GM12878 (cell line): ENCODE results near the gene PLXNA2. TPM values are rescaled to one million over a fixed set of nuclear protein-coding genes. Genes with fewer than 3 reads are reported as not detected.

Experiments
- ATAC-seq: fragments of 200-7000 bp; cut with Tn5 transposase; 3 replicates; pipeline ENCODE4 v1.9.1; 2020; ENCODE audit warnings: mild to moderate bottlenecking, moderate library complexity
- BruUV-seq: library from RNA; stranded (reverse); fragments of 400-500 nt; replicated peaks from 2 replicates; lab custom pipeline; 2021; lab: Mats Ljungman, UMichigan
- CTCF ChIA-PET: fragments of 300-600 bp; sonication (Branson Sonifier 250); formaldehyde crosslinking; extraction: SDS; loops from one replicate; lab custom pipeline; 2021; ENCODE audit warnings: inconsistent platforms; lab: Yijun Ruan, JAX
- POLR2A ChIA-PET: fragments of 350-600 bp; formaldehyde crosslinking; extraction: SDS; loops from one replicate; lab custom pipeline; 2021; ENCODE audit warnings: inconsistent platforms; lab: Charles Lee
- RAD21 ChIA-PET: fragments of 300-600 bp; sonication (Branson Sonifier 250); formaldehyde crosslinking; loops from one replicate; lab custom pipeline; 2023; ENCODE audit warnings: antibody characterized with exemption; ENCODE audit not compliant: unreplicated experiment; lab: Charles Lee
- SMC1A ChIA-PET: fragments of 300-600 bp; sonication (Branson Sonifier 250); formaldehyde crosslinking; loops from one replicate; lab custom pipeline; 2023; ENCODE audit not compliant: unreplicated experiment, uncharacterized antibody; lab: Charles Lee
- DNase-seq: peaks from one replicate; pipeline ENCODE4 v3.0.0-alpha.2; 2011; ENCODE audit warnings: low read depth, low spot score
- FAIRE-seq: peaks from 3 replicates; lab custom pipeline; 2011; peaks lifted over from hg19 to GRCh38; lab: Jason Lieb, UNC
- H2AFZ ChIP-seq: 2 replicates; pipeline ENCODE4 v1.6.0; 2011; ENCODE audit warnings: low read depth, low read length, control low read depth; ENCODE audit not compliant: control insufficient read depth
- H3K27ac ChIP-seq: 2 replicates; pipeline ENCODE4 v1.5.1; 2011; ENCODE audit warnings: control low read depth; ENCODE audit not compliant: control insufficient read depth, insufficient read depth
- H3K27me3 ChIP-seq, 2 experiments: replicated peaks in 1 of 2; 2 replicates each; pipeline versions ENCODE4 v1.6.0 to v1.6.1; 2011; ENCODE audit warnings: low read length in 1 of 2; ENCODE audit not compliant: control insufficient read depth in 2 of 2, insufficient read depth in 2 of 2
- H3K36me3 ChIP-seq, 2 experiments: 2 replicates each; pipeline ENCODE4 v1.5.1; 2011; ENCODE audit warnings: low read length in 1 of 2; ENCODE audit not compliant: control insufficient read depth in 2 of 2, insufficient read depth in 2 of 2
- H3K4me1 ChIP-seq: 2 replicates; pipeline ENCODE4 v1.6.1; 2011; ENCODE audit warnings: mild to moderate bottlenecking, low read length, moderate library complexity, mixed read lengths; ENCODE audit not compliant: control insufficient read depth, insufficient read depth
- H3K4me2 ChIP-seq: 2 replicates; pipeline ENCODE4 v1.6.0; 2011; ENCODE audit warnings: control low read depth; ENCODE audit not compliant: control insufficient read depth, insufficient read depth
- H3K4me3 ChIP-seq: fragments of 200-600 bp; sonication (generic); 2 replicates; pipeline ENCODE4 v1.5.1; 2016
- H3K79me2 ChIP-seq: 2 replicates; pipeline ENCODE4 v1.6.0; 2011; ENCODE audit warnings: low read length; ENCODE audit not compliant: control insufficient read depth, insufficient read depth
- H3K9ac ChIP-seq: 2 replicates; pipeline ENCODE4 v1.8.0; 2011; ENCODE audit warnings: low read length, control low read depth, mixed read lengths; ENCODE audit not compliant: control insufficient read depth, insufficient read depth
- H3K9me3 ChIP-seq: replicated peaks from 3 replicates; pipeline ENCODE4 v1.5.1; 2011; ENCODE audit warnings: mild to moderate bottlenecking, low read length; ENCODE audit not compliant: control insufficient read depth, insufficient read depth
- H4K20me1 ChIP-seq: 2 replicates; pipeline ENCODE4 v1.6.0; 2011; ENCODE audit not compliant: control insufficient read depth, insufficient read depth
- BHLHE40 ChIP-seq, 2 experiments: fragments of 450-650 bp in 1 of 2; IDR thresholded peaks; 2 replicates each; pipeline ENCODE4 v1.6.1; 2011 to 2017; ENCODE audit warnings: low read depth in 2 of 2, borderline replicate concordance in 1 of 2, improper control_type of control experiment in 1 of 2, low read length in 1 of 2, mild to moderate bottlenecking in 1 of 2
- CEBPB ChIP-seq, 2 experiments: fragments of 150-350 bp in 1 of 2; IDR thresholded peaks; 2 replicates each; pipeline ENCODE4 v1.6.1; 2012 to 2014; ENCODE audit warnings: low read depth in 2 of 2, low read length in 2 of 2, borderline replicate concordance in 1 of 2, inconsistent platforms in 1 of 2
- CHD2 ChIP-seq: IDR thresholded peaks from 2 replicates; pipeline ENCODE4 v1.6.1; 2011; ENCODE audit warnings: low read depth, low read length, improper control_type of control experiment, borderline replicate concordance
- FOS ChIP-seq: IDR thresholded peaks from 3 replicates; pipeline ENCODE4 v1.6.1; 2011; ENCODE audit warnings: borderline replicate concordance; ENCODE audit not compliant: insufficient read length; ENCODE audit errors: extremely low read depth
- GATAD2B ChIP-seq: fragments of 450-650 bp; conservative IDR thresholded peaks from 2 replicates; pipeline ENCODE4 v1.6.1; 2017; ENCODE audit warnings: low read depth, mild to moderate bottlenecking, moderate library complexity
- IRF4 ChIP-seq: IDR thresholded peaks from 2 replicates; pipeline ENCODE4 v1.6.1; 2011; ENCODE audit warnings: low read depth, low read length
- PAX5 ChIP-seq: IDR thresholded peaks from 2 replicates; pipeline ENCODE4 v1.6.1; 2011; ENCODE audit warnings: low read depth, low read length, borderline replicate concordance
- POU2F2 ChIP-seq: IDR thresholded peaks from 3 replicates; pipeline ENCODE4 v1.6.1; 2011; ENCODE audit warnings: low read depth, mild to moderate bottlenecking, low read length, borderline replicate concordance
- RAD21 ChIP-seq: IDR thresholded peaks from 2 replicates; pipeline ENCODE4 v1.6.1; 2011; ENCODE audit warnings: mild to moderate bottlenecking, low read depth, low read length, moderate library complexity; ENCODE audit not compliant: insufficient read depth
- RCOR1 ChIP-seq: conservative IDR thresholded peaks from 2 replicates; pipeline ENCODE4 v1.6.1; 2012; ENCODE audit warnings: low read depth, low read length, improper control_type of control experiment
- SIX5 ChIP-seq: IDR thresholded peaks from 2 replicates; pipeline ENCODE4 v1.6.1; 2011; ENCODE audit warnings: mild to moderate bottlenecking, low read depth, low read length, moderate library complexity; ENCODE audit not compliant: severe bottlenecking
- SMAD1 ChIP-seq: fragments of 450-650 bp; IDR thresholded peaks from 2 replicates; pipeline ENCODE4 v1.6.1; 2018; ENCODE audit warnings: mild to moderate bottlenecking, low read depth; ENCODE audit not compliant: partially characterized antibody
- TARDBP ChIP-seq: IDR thresholded peaks from 2 replicates; pipeline ENCODE4 v1.6.1; 2016; ENCODE audit warnings: borderline replicate concordance
- TCF3 ChIP-seq: IDR thresholded peaks from 2 replicates; pipeline ENCODE4 v1.6.1; 2012; ENCODE audit warnings: low read depth, mild to moderate bottlenecking, low read length, borderline replicate concordance; ENCODE audit not compliant: insufficient read depth
- YY1 ChIP-seq: IDR thresholded peaks from 2 replicates; pipeline ENCODE4 v1.6.1; 2011; ENCODE audit warnings: low read depth, mild to moderate bottlenecking, low read length
- WGBS: methylation state at CpG from one replicate; pipeline ENCODE4 v1.1.6; 2016; ENCODE audit warnings: low lambda C conversion rate; ENCODE audit not compliant: insufficient replicate concordance, insufficient coverage; ENCODE audit errors: missing lambda C conversion rate; 5-methylcytosine and 5-hydroxymethylcytosine counted together
- in situ Hi-C: fragments of 300-500 bp; cut with MboI; formaldehyde crosslinking; loops from 9 replicates; pipeline ENCODE4 v1.14.3; 2018; ENCODE audit warnings: mixed read lengths
- intact Hi-C: fragments of 100-400 bp; cut with micrococcal nuclease; formaldehyde crosslinking; loops from one replicate; pipeline ENCODE4 v1.14.2; 2022; ENCODE audit not compliant: unreplicated experiment
- polyA plus RNA-seq, 11 experiments: library from polyadenylated mRNA; depleted of rRNA in 4 of 11; unstranded in 6 of 11; stranded (reverse) in 5 of 11; fragments of >200 nt; fragmentation: Nextera tagmentation in 4 of 11; fragmentation: Illumina TruSeq in 1 of 11; extraction: Ambion mirVana in 4 of 11; extraction: Trizol in 1 of 11; gene quantifications; 1 replicate in 1 of 11; 2 replicates in 10 of 11; pipeline versions ENCODE4 v1.2.1 to v1.2.3, GENCODE V29; 2011 to 2016; ENCODE audit warnings: inconsistent platforms in 2 of 11, missing spikeins in 2 of 11, low read depth in 1 of 11
- total RNA-seq, 4 experiments: library from RNA; depleted of rRNA in 3 of 4; stranded (reverse); fragments of >200 nt in 3 of 4; fragmentation: Illumina TruSeq in 1 of 4; extraction: Trizol in 1 of 4; gene quantifications; 2 replicates each; pipeline versions ENCODE4 v1.2.1 to v1.2.3, GENCODE V29; 2013 to 2021
- TF ChIP-seq, protein P1 (sequence below): fragments of 450-650 bp; IDR thresholded peaks from 2 replicates; pipeline ENCODE4 v1.6.1; 2017; ENCODE audit warnings: mild to moderate bottlenecking

The PLXNA2 gene
- total and polyA plus RNA-seq, 10 of the 15 experiments (the other 5 are each of a cell fraction or from before 2014, with no cell fraction given): under 0.01 to 0.08 (median 0.07) TPM; not detected in 4

DNA sequence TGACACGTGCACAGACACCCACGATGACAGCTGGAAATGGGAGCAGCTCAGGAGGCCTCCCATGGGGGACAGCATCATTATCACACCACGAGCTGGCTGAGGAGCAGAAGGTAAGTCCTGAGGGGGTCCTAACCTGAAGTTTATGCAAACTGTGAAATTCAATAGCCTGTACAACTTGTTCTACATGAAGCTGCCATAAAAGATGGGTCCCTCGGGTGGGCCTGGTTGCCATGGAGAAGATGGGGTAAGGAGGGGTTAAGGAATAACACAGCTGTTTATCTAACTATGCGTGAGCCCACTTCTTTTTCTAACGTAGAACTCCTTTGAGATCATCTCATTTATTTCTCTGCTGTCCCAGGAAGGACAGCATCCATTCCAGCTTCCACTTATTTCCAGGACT lies 169.8 kb downstream of the PLXNA2 start:
- ATAC-seq (no peak), DNase-seq (no peak), FAIRE-seq (no peak)
- ChIA-PET CTCF (interaction anchor here (0.8 kb wide), 1 partner anchor 21 kb away, joined by 4 read pairs; no protein-coding TSS in a partner anchor), SMC1A (interaction anchor here (1.3 kb wide), 1 partner anchor 20 kb away, joined by 3 read pairs; no protein-coding TSS in a partner anchor), RAD21 (no interaction called here), POLR2A (no interaction called here)
- Histone ChIP-seq H3K4me3 (no peak overlapping the region), H4K20me1 (no peaks in the 10 kb centered on the region), H3K9me3 (no peaks in the 10 kb centered on the region), H3K4me1 (no peaks in the 10 kb centered on the region), H3K79me2 (no peaks in the 10 kb centered on the region), H2AFZ (no peak overlapping the region), H3K36me3 (no peaks in the 10 kb centered on the region), H3K27ac (no peak overlapping the region), H3K9ac (no peak overlapping the region), H3K27me3 (peaks cover 3% of the 10 kb centered on the region in 2 experiments; a peak in 2 of 4 replicates), H3K4me2 (no peak overlapping the region)
- in situ Hi-C loops (no loop called here), intact Hi-C loops (no loop called here)
- 11% methylated on average over 6 of the region's 6 CpGs for WGBS
- BruUV-seq: no TSS peak
- no peak for TF ChIP-seq GATAD2B

DNA sequence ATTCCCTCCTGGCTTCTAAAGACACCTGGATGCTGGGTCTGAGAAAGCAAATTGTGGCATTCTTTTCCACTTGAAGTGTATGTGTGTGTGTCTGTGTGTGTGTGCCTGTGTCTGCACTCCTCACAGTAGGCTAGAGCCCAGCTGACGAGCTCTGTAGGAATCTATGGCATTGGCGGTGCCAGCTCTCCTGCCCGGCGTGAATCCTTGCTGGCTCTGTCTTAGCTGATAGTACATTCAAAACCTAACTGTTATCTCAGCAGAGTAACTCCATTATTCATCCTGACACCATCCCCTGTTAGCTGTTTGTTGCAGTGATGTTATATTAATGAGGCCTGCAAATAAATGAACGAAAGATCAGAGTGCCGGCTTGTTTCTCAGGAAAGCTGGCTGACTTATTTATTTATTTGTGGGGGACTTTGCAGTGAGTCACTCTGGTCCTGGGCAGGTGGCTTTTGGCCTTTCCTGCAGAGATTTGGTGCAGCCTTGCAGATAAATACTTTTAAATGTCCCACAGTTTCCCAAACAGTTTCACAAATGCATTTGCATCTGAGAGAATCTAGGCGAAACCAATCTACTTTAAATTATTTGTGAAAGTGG lies 172.7 kb downstream of the PLXNA2 start:
- in situ Hi-C loops (no loop called here), intact Hi-C loops (no loop called here)
- H3K36me3 ChIP-seq: no peaks in the 10 kb centered on the region
- H3K4me3 ChIP-seq: no peak overlapping the region
- ChIA-PET RAD21 (no interaction called here), SMC1A (interaction anchor here (0.8 kb wide), 1 partner anchor 162 kb away, joined by 3 read pairs; no protein-coding TSS in a partner anchor), POLR2A (no interaction called here), CTCF (interaction anchor here (1.0 to 2.0 kb wide), 5 partner anchors 22 to 187 kb away, joined by 3 to 8 read pairs (median 3); no protein-coding TSS in a partner anchor)
- no peak overlapping the region for H2AFZ ChIP-seq
- no peaks in the 10 kb centered on the region for H3K9me3 ChIP-seq
- no peaks in the 10 kb centered on the region for H3K79me2 ChIP-seq
- ATAC-seq: no peak
- H3K27ac ChIP-seq: no peak overlapping the region
- 49% methylated on average over 7 of the region's 7 CpGs for WGBS
- H3K4me1 ChIP-seq: no peaks in the 10 kb centered on the region
- no peak overlapping the region for H3K9ac ChIP-seq
- FAIRE-seq: no peak
- H3K27me3 ChIP-seq: peaks cover 3 to 6% of the 10 kb centered on the region in 2 experiments; a peak in 2 of 4 replicates
- no peak overlapping the region for H3K4me2 ChIP-seq
- BruUV-seq: no TSS peak
- no peaks in the 10 kb centered on the region for H4K20me1 ChIP-seq
- DNase-seq: no peak
- TF ChIP-seq YY1: no peak
- no peak for TF ChIP-seq TCF3
- TF ChIP-seq IRF4: no peak
- TF ChIP-seq SMAD1: no peak
- no peak for TF ChIP-seq BHLHE40 (IDR thresholded peaks at IDR 0.05; ENCODE audit: borderline replicate concordance in 1 of 2, low read depth in 2 of 2, low read length in 1 of 2)
- no peak for TF ChIP-seq SIX5
- no peak for TF ChIP-seq TARDBP
- no peak for TF ChIP-seq PAX5
- no peak for TF ChIP-seq POU2F2
- TF ChIP-seq CEBPB (IDR thresholded peaks at IDR 0.05; ENCODE audit: borderline replicate concordance in 1 of 2, low read depth in 2 of 2, low read length in 2 of 2): no peak
- no peak for TF ChIP-seq RCOR1
- TF ChIP-seq RAD21: no peak
- no peak for TF ChIP-seq CHD2
- no peak for TF ChIP-seq FOS
- TF ChIP-seq, protein P1, sequence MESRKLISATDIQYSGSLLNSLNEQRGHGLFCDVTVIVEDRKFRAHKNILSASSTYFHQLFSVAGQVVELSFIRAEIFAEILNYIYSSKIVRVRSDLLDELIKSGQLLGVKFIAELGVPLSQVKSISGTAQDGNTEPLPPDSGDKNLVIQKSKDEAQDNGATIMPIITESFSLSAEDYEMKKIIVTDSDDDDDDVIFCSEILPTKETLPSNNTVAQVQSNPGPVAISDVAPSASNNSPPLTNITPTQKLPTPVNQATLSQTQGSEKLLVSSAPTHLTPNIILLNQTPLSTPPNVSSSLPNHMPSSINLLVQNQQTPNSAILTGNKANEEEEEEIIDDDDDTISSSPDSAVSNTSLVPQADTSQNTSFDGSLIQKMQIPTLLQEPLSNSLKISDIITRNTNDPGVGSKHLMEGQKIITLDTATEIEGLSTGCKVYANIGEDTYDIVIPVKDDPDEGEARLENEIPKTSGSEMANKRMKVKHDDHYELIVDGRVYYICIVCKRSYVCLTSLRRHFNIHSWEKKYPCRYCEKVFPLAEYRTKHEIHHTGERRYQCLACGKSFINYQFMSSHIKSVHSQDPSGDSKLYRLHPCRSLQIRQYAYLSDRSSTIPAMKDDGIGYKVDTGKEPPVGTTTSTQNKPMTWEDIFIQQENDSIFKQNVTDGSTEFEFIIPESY: no peak
